Measurements from ENCODE around the gene NGB. TPM values are rescaled to one million over a fixed set of nuclear protein-coding genes. Genes with fewer than 3 reads are reported as not detected.

The NGB gene
- total RNA-seq, 1 experiment from 2014 or later, result not detected

DNA sequence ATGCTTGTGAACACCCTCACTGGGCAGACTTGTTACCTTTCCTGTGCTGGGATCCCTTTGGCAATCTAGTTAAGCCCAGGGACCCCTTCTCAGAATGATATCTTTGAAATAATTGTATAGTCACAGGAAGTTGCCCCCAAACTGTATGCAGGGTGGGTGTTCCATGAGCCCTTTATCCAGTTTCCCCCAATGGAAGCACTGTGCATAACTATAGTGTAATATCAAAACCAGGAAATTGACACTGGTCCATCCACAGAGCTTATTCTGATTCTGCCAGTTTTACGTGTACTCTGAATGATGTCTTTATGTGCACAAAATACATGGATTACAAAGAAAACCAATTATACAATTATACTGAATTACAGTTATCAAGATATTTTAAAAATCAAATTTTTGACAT, 24.2 kb downstream of the NGB start:
- Histone ChIP-seq H2AFZ (ENCODE audit: low read depth, low read length, poor library complexity, severe bottlenecking) (no peak overlapping the region), H3K9me2 (ENCODE audit: insufficient read depth) (no peaks in the 10 kb centered on the region), H3K4me1 (ENCODE audit: control insufficient read depth in 1 of 2, insufficient read depth in 2 of 2, low read length in 2 of 2) (no peaks in the 10 kb centered on the region), H3K9me3 (ENCODE audit: control insufficient read depth in 1 of 2, insufficient read depth in 1 of 2, low read depth in 1 of 2, low read length in 2 of 2) (no peaks in the 10 kb centered on the region), H3K36me3 (ENCODE audit: control insufficient read depth in 1 of 2, insufficient read depth in 2 of 2, low read length in 2 of 2) (no peaks in the 10 kb centered on the region), H3K27me3 (ENCODE audit: insufficient read depth, low read length) (no peaks in the 10 kb centered on the region), H3K9ac (ENCODE audit: low read length) (no peak overlapping the region), H3K79me2 (ENCODE audit: insufficient read depth, low read length) (no peaks in the 10 kb centered on the region), H3K27ac (ENCODE audit: low read depth, low read length) (no peak overlapping the region), H3K4me3 (replicated peaks in 1 of 2; ENCODE audit: low read depth in 1 of 2, low read length in 2 of 2) (no peak overlapping the region), H3K4me2 (ENCODE audit: low read length) (no peak overlapping the region), H4K20me1 (ENCODE audit: insufficient read depth) (no peaks in the 10 kb centered on the region)
- TF ChIP-seq CTCF (IDR thresholded peaks at IDR 0.05 in 2 of 3, conservative IDR thresholded peaks at IDR 0.05 in 1 of 3; ENCODE audit: borderline replicate concordance in 1 of 3, insufficient read depth in 1 of 3, low read depth in 2 of 3, low read length in 2 of 3), result no peak
- intact Hi-C loops (cut with micrococcal nuclease), result no loop called here
- no peak for DNase-seq (ENCODE audit: low read depth, low spot score)
- no TSS peak for BruUV-seq (replicated peaks)
- RAD21 ChIA-PET (ENCODE audit: low non-redundant PET in 1 of 2, low total read pairs in 2 of 2, uncharacterized antibody in 2 of 2, unreplicated experiment in 2 of 2), result no interaction called here
- CTCF ChIA-PET, result no interaction called here
- POLR2A ChIA-PET, result no interaction called here
- no peak for ATAC-seq

DNA sequence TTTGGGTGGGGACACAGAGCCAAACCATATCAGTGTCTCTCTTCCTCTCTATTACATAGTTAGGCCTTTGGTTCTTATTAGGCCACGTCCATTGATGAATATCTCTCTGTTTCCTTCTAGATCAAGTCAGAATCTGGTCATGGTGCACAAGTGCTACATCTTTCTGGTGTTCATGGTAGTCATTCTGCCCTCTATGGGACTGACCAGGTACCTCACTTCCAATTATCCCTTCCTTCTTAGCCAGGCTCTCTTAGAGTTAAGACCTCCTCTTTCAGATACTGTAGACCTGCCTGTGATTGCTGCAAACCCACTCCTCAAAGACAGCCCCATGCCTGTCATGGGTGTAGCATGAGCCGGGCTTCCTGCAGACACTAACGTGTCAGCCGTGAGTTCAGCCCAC, 25.2 kb downstream of the NGB start:
- POLR2A ChIA-PET, result no interaction called here
- Histone ChIP-seq H3K9me3 (ENCODE audit: control insufficient read depth in 1 of 2, insufficient read depth in 1 of 2, low read depth in 1 of 2, low read length in 2 of 2) (no peaks in the 10 kb centered on the region), H3K27me3 (ENCODE audit: insufficient read depth, low read length) (no peaks in the 10 kb centered on the region), H3K9ac (ENCODE audit: low read length) (no peak overlapping the region), H3K9me2 (ENCODE audit: insufficient read depth) (no peaks in the 10 kb centered on the region), H4K20me1 (ENCODE audit: insufficient read depth) (no peaks in the 10 kb centered on the region), H3K4me1 (ENCODE audit: control insufficient read depth in 1 of 2, insufficient read depth in 2 of 2, low read length in 2 of 2) (no peaks in the 10 kb centered on the region), H3K27ac (ENCODE audit: low read depth, low read length) (no peak overlapping the region), H2AFZ (ENCODE audit: low read depth, low read length, poor library complexity, severe bottlenecking) (no peak overlapping the region), H3K4me2 (ENCODE audit: low read length) (no peak overlapping the region), H3K36me3 (ENCODE audit: control insufficient read depth in 1 of 2, insufficient read depth in 2 of 2, low read length in 2 of 2) (no peaks in the 10 kb centered on the region), H3K79me2 (ENCODE audit: insufficient read depth, low read length) (no peaks in the 10 kb centered on the region), H3K4me3 (replicated peaks in 1 of 2; ENCODE audit: low read depth in 1 of 2, low read length in 2 of 2) (no peak overlapping the region)
- CTCF ChIA-PET, result interaction anchor here (1.4 kb wide), 1 partner anchor 94 kb away, joined by 7 read pairs; no protein-coding TSS in a partner anchor
- TF ChIP-seq RAD21 (IDR thresholded peaks at IDR 0.05; ENCODE audit: low read depth) (peak; percentile 19; the same call in 1 of the 2 replicates), ATF3 (IDR thresholded peaks at IDR 0.05) (no peak), CBX3 (IDR thresholded peaks at IDR 0.05; ENCODE audit: low read depth) (no peak), CTCF (IDR thresholded peaks at IDR 0.05 in 2 of 3, conservative IDR thresholded peaks at IDR 0.05 in 1 of 3; ENCODE audit: borderline replicate concordance in 1 of 3, insufficient read depth in 1 of 3, low read depth in 2 of 3, low read length in 2 of 3) (peak in 2 of 3 experiments; percentile 33 to 40; a peak in 4 of 6 replicates), ZFX (IDR thresholded peaks at IDR 0.05) (no peak), EGR1 (IDR thresholded peaks at IDR 0.05; ENCODE audit: low read depth) (no peak)
- RAD21 ChIA-PET (ENCODE audit: low non-redundant PET in 1 of 2, low total read pairs in 2 of 2, uncharacterized antibody in 2 of 2, unreplicated experiment in 2 of 2), result no interaction called here
- DNase-seq (ENCODE audit: low read depth, low spot score), result no peak
- ATAC-seq, result peak; percentile 63
- no TSS peak for BruUV-seq (replicated peaks)
- intact Hi-C loops (cut with micrococcal nuclease), result no loop called here

All from HCT116 (cell line).